ENCODE data around the gene ADCY3.

ADCY3 gene

GRCh38 chr2:24886691-24887304, 33.2 kb downstream of the ADCY3 start:
- Histone ChIP-seq H3K9me3 (ENCODE audit: control insufficient read depth, insufficient read depth, low read length) (0 out of 2 replicates have a peak, but pooled peaks cover 1% of the 10 kb centered on the region), H3K4me1 (ENCODE audit: insufficient read depth, low read length) (no peaks in the 10 kb centered on the region), H3K36me3 (ENCODE audit: insufficient read depth, low read length) (no peaks in the 10 kb centered on the region), H3K9ac (ENCODE audit: low read depth, low read length) (no peak overlapping the region)

- Histone ChIP-seq H3K4me1 (ENCODE audit: insufficient read depth, low read length) (no peaks in the 10 kb centered on the region), H3K36me3 (ENCODE audit: insufficient read depth, low read length) (no peaks in the 10 kb centered on the region), H3K9me3 (ENCODE audit: control insufficient read depth, insufficient read depth, low read length) (no peaks in the 10 kb centered on the region), H3K9ac (ENCODE audit: low read depth, low read length) (no peak overlapping the region)
These were observed 33.9 kb downstream of the ADCY3 start for GRCh38 chr2:24886126-24886501.

GRCh38 chr2:24885221-24886125, 34.6 kb downstream of the ADCY3 start:
- no peaks in the 10 kb centered on the region for H3K4me1 ChIP-seq (ENCODE audit: insufficient read depth, low read length)

GRCh38 chr2:24883946-24884345, 36.1 kb downstream of the ADCY3 start:
- no peaks in the 10 kb centered on the region for H3K9me3 ChIP-seq (ENCODE audit: control insufficient read depth, insufficient read depth, low read length)
- H3K36me3 ChIP-seq (ENCODE audit: insufficient read depth, low read length), result no peaks in the 10 kb centered on the region
- no peaks in the 10 kb centered on the region for H3K4me1 ChIP-seq (ENCODE audit: insufficient read depth, low read length)
- H3K9ac ChIP-seq (ENCODE audit: low read depth, low read length), result no peak overlapping the region

More at GRCh38 chr2:24885221-24886125, 34.6 kb downstream of the ADCY3 start:
- H3K9ac ChIP-seq (ENCODE audit: low read depth, low read length), result no peak overlapping the region
- H3K36me3 ChIP-seq (ENCODE audit: insufficient read depth, low read length), result no peaks in the 10 kb centered on the region
- H3K9me3 ChIP-seq (ENCODE audit: control insufficient read depth, insufficient read depth, low read length), result no peaks in the 10 kb centered on the region

GRCh38 chr2:24881623-24882022, 38.4 kb downstream of the ADCY3 start:
- Histone ChIP-seq H3K9me3 (ENCODE audit: control insufficient read depth, insufficient read depth, low read length) (no peaks in the 10 kb centered on the region), H3K36me3 (ENCODE audit: insufficient read depth, low read length) (no peaks in the 10 kb centered on the region), H3K4me1 (ENCODE audit: insufficient read depth, low read length) (no peaks in the 10 kb centered on the region), H3K9ac (ENCODE audit: low read depth, low read length) (no peak overlapping the region)

- Histone ChIP-seq H3K9ac (ENCODE audit: low read depth, low read length) (no peak overlapping the region), H3K4me1 (ENCODE audit: insufficient read depth, low read length) (no peaks in the 10 kb centered on the region), H3K36me3 (ENCODE audit: insufficient read depth, low read length) (no peaks in the 10 kb centered on the region), H3K9me3 (ENCODE audit: control insufficient read depth, insufficient read depth, low read length) (no peaks in the 10 kb centered on the region)
These were observed 38.9 kb downstream of the ADCY3 start for GRCh38 chr2:24881158-24881557.

GRCh38 chr2:24878341-24878740, 41.7 kb downstream of the ADCY3 start:
- Histone ChIP-seq H3K9ac (ENCODE audit: low read depth, low read length) (no peak overlapping the region), H3K36me3 (ENCODE audit: insufficient read depth, low read length) (no peaks in the 10 kb centered on the region), H3K4me1 (ENCODE audit: insufficient read depth, low read length) (no peaks in the 10 kb centered on the region), H3K9me3 (ENCODE audit: control insufficient read depth, insufficient read depth, low read length) (no peaks in the 10 kb centered on the region)

GRCh38 chr2:24877646-24878045, 42.4 kb downstream of the ADCY3 start:
- Histone ChIP-seq H3K9ac (ENCODE audit: low read depth, low read length) (no peak overlapping the region), H3K9me3 (ENCODE audit: control insufficient read depth, insufficient read depth, low read length) (no peaks in the 10 kb centered on the region), H3K4me1 (ENCODE audit: insufficient read depth, low read length) (no peaks in the 10 kb centered on the region), H3K36me3 (ENCODE audit: insufficient read depth, low read length) (no peaks in the 10 kb centered on the region)

- no peaks in the 10 kb centered on the region for H3K4me1 ChIP-seq (ENCODE audit: insufficient read depth, low read length)
- no peaks in the 10 kb centered on the region for H3K9me3 ChIP-seq (ENCODE audit: control insufficient read depth, insufficient read depth, low read length)
- H3K9ac ChIP-seq (ENCODE audit: low read depth, low read length), result no peak overlapping the region
- no peaks in the 10 kb centered on the region for H3K36me3 ChIP-seq (ENCODE audit: insufficient read depth, low read length)
These were observed 43.0 kb downstream of the ADCY3 start for GRCh38 chr2:24877067-24877466.

GRCh38 chr2:24875901-24876300, 44.1 kb downstream of the ADCY3 start:
- no peak overlapping the region for H3K9ac ChIP-seq (ENCODE audit: low read depth, low read length)
- H3K36me3 ChIP-seq (ENCODE audit: insufficient read depth, low read length), result peaks cover under 1% of the 10 kb centered on the region; the same call in 1 of the 2 replicates
- H3K9me3 ChIP-seq (ENCODE audit: control insufficient read depth, insufficient read depth, low read length), result no peaks in the 10 kb centered on the region
- no peaks in the 10 kb centered on the region for H3K4me1 ChIP-seq (ENCODE audit: insufficient read depth, low read length)

GRCh38 chr2:24875272-24875671, 44.8 kb downstream of the ADCY3 start:
- Histone ChIP-seq H3K9me3 (ENCODE audit: control insufficient read depth, insufficient read depth, low read length) (no peaks in the 10 kb centered on the region), H3K4me1 (ENCODE audit: insufficient read depth, low read length) (no peaks in the 10 kb centered on the region), H3K9ac (ENCODE audit: low read depth, low read length) (no peak overlapping the region), H3K36me3 (ENCODE audit: insufficient read depth, low read length) (peaks cover 3% of the 10 kb centered on the region; the same call in 1 of the 2 replicates)

GRCh38 chr2:24874035-24874434, 46.0 kb downstream of the ADCY3 start:
- no peaks in the 10 kb centered on the region for H3K4me1 ChIP-seq (ENCODE audit: insufficient read depth, low read length)
- H3K36me3 ChIP-seq (ENCODE audit: insufficient read depth, low read length), result peaks cover 3% of the 10 kb centered on the region; the same call in 1 of the 2 replicates
- H3K9me3 ChIP-seq (ENCODE audit: control insufficient read depth, insufficient read depth, low read length), result no peaks in the 10 kb centered on the region
- no peak overlapping the region for H3K9ac ChIP-seq (ENCODE audit: low read depth, low read length)

- no peak overlapping the region for H3K9ac ChIP-seq (ENCODE audit: low read depth, low read length)
- H3K9me3 ChIP-seq (ENCODE audit: control insufficient read depth, insufficient read depth, low read length), result no peaks in the 10 kb centered on the region
- peaks cover 3% of the 10 kb centered on the region; the same call in 1 of the 2 replicates for H3K36me3 ChIP-seq (ENCODE audit: insufficient read depth, low read length)
- no peaks in the 10 kb centered on the region for H3K4me1 ChIP-seq (ENCODE audit: insufficient read depth, low read length)
These were observed 46.4 kb downstream of the ADCY3 start for GRCh38 chr2:24873619-24874018.

GRCh38 chr2:24872344-24873115, 47.5 kb downstream of the ADCY3 start:
- Histone ChIP-seq H3K9me3 (ENCODE audit: control insufficient read depth, insufficient read depth, low read length) (no peaks in the 10 kb centered on the region), H3K36me3 (ENCODE audit: insufficient read depth, low read length) (peaks cover 3% of the 10 kb centered on the region; the same call in 1 of the 2 replicates), H3K9ac (ENCODE audit: low read depth, low read length) (no peak overlapping the region), H3K4me1 (ENCODE audit: insufficient read depth, low read length) (no peaks in the 10 kb centered on the region)

Measured in ES-I3 (cell line).